Ectodermal cell (in vitro differentiated cells): ENCODE measurements around the gene DPM2.

ENCODE experiments used
- H3K27ac ChIP-seq: 2 replicates; pipeline ENCODE4 v1.7.0; 2013; ENCODE audit warnings: mild to moderate bottlenecking, low read depth, low read length; ENCODE audit not compliant: insufficient read depth, poor library complexity, severe bottlenecking
- H3K27me3 ChIP-seq: 2 replicates; pipeline ENCODE4 v1.7.0; 2013; ENCODE audit warnings: mild to moderate bottlenecking, low read length; ENCODE audit not compliant: insufficient read depth, control insufficient read depth, poor library complexity, severe bottlenecking
- H3K36me3 ChIP-seq: one replicate; pipeline ENCODE4 v1.7.0; 2013; ENCODE audit warnings: low read length; ENCODE audit not compliant: control insufficient read depth, insufficient read depth
- H3K4me1 ChIP-seq: one replicate; pipeline ENCODE4 v1.7.0; 2013; ENCODE audit warnings: low read length; ENCODE audit not compliant: control insufficient read depth, insufficient read depth
- H3K4me3 ChIP-seq: 2 replicates; pipeline ENCODE4 v1.7.0; 2013; ENCODE audit warnings: low read depth, low read length, control low read depth; ENCODE audit not compliant: insufficient read depth
- H3K9me3 ChIP-seq: 2 replicates; pipeline ENCODE4 v1.7.0; 2013; ENCODE audit warnings: mild to moderate bottlenecking, low read length, moderate library complexity; ENCODE audit not compliant: control insufficient read depth
- WGBS, 2 experiments: methylation state at CpG; one replicate each; pipeline ENCODE4 v1.1.7; 2013; ENCODE audit warnings: missing lambda C conversion rate in 2 of 2; 5-methylcytosine and 5-hydroxymethylcytosine counted together

Gene DPM2

DNA sequence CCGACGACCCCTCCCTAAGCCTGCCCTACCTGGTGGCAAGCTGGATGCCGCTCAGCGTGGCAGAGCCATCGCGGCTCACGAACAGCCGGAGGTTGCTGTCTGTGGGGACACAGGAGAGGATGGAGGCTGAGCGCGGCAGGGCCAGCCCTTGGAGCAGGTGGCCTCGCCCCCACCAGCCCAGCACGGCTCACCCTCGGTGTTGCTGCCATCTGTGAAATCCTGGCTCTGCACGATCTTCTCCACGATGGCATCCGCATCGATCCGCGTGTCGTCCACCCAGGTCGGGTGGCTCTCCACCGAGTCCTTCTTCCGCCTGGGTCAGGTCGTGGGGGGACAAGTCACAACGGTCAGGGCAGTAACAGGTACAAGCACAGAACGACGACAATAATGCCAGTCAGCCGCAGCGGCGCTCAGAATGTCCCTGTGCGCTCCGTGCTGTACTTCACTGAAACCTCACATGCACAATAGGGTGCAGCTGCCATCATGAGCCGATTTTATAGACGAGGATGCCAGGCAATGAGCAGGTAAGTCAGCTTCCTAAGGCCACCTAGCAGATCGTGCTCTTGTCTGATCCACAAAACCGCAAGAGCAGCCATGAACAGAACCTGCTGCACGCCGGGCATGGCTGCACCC, 7.0 kb upstream of the DPM2 start:
- Histone ChIP-seq H3K36me3 (peaks cover 7% of the 10 kb centered on the region), H3K9me3 (no peaks in the 10 kb centered on the region), H3K27ac (no peak overlapping the region), H3K4me3 (no peak overlapping the region), H3K4me1 (peaks cover 10% of the 10 kb centered on the region), H3K27me3 (no peaks in the 10 kb centered on the region)
- 95 to 97% methylated on average over 38 of the region's 38 CpGs for WGBS, 2 experiments

DNA sequence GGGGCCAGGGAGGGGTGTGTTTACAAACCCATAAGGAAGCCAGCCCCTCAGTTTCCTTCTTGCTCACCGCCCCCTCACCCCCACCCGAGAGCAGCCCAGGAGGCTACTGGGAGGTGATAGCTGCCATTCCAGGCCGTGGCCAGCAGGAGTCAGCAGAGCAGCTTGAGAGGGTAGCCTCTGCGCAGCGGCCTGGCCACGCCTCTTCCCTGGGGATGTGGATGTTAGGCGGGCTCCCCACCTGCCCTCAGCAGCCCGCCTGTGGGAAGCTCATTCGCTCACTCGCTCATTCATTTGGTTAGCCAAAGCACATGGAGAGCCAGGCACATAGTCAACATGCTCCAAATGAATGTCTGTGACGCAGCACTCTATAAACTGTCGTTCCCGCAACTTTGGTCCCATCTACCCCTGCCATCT, 6.1 kb upstream of the DPM2 start:
- Histone ChIP-seq H3K9me3 (no peaks in the 10 kb centered on the region), H3K27ac (no peak overlapping the region), H3K4me3 (no peak overlapping the region), H3K36me3 (peaks cover 7% of the 10 kb centered on the region), H3K4me1 (peaks cover 10% of the 10 kb centered on the region), H3K27me3 (no peaks in the 10 kb centered on the region)
- 35 to 37% methylated on average over 12 to 13 of the region's 13 CpGs for WGBS, 2 experiments

DNA sequence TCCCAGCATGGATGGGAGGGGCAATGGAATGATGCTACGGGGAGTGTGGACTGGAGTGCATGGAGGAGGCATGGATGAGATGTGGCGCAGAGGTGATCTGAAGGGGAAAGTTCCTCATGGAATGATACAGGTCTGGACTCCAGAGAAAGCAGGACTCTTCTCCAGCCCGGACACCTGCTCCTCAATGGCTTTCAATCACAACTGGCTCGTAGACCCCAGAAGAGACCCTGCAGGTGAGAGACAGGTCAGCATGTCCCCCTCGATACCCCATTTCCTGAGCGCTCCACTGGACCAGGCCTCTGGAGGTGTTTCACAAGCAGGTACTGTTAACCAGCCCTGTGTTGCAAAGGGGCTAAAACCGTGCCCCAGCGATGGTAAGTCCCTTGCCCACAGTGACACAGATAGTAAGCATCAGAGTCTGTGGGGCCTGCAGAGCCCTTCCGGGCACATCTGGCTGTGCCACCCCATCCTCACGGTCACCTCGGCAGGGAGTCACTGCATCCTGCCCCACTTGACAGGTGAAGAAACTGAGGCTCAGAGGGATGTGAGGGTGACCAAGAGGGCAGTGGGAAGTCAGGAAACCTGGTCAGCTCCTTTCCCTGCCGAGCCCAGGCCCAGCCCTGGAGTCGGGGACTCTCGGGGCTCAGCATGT, 5.5 kb upstream of the DPM2 start:
- no peaks in the 10 kb centered on the region for H3K9me3 ChIP-seq
- no peak overlapping the region for H3K27ac ChIP-seq
- H3K27me3 ChIP-seq, result no peaks in the 10 kb centered on the region
- H3K4me3 ChIP-seq, result no peak overlapping the region
- H3K4me1 ChIP-seq, result peaks cover 8% of the 10 kb centered on the region
- peaks cover 7% of the 10 kb centered on the region for H3K36me3 ChIP-seq
- WGBS, 2 experiments, result 90 to 94% methylated on average over 14 of the region's 14 CpGs

DNA sequence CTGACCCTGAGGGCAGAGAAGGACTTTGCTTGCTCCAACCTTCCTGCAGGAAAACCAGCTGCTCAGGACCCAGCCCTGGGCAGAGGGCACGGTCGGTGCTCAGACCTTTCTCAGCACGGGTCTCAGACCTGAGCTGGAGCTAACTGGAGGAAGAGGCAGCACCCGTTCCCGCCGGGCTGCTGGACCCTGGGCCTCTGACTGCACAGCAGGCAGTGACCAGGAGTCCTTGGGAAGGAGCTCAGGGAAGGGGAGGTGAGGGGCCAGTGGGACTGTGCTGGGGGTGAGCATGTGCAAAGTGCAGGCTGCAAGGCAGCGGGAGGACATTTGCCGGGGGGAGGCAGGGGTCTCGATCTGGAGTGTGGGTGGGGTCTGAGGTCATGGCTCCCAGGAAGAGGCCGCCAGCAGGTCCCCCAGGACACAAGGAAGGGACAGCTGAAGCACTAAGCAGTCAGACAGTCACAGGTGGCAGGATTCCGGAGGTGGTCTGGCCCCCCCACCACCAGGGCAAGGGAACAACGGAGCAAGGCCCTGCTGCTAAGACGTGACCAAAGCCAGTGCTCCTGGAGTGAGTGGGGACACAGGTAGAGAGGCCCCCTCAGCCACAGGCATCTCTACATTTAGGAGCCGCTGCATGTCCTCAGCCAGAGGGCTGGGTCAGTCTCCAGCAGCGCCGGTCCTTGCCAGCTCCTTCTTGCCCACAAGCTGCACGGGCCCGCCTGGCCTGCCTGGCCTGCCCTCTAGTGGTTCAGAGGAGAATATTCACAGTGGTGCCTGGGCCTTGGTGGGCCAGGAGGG, 4.8 kb upstream of the DPM2 start:
- WGBS, 2 experiments, result 75% methylated on average over 18 of the region's 18 CpGs
- Histone ChIP-seq H3K4me1 (peaks cover 8% of the 10 kb centered on the region), H3K4me3 (no peak overlapping the region), H3K27ac (no peak overlapping the region), H3K36me3 (peaks cover 7% of the 10 kb centered on the region), H3K27me3 (no peaks in the 10 kb centered on the region), H3K9me3 (no peaks in the 10 kb centered on the region)

DNA sequence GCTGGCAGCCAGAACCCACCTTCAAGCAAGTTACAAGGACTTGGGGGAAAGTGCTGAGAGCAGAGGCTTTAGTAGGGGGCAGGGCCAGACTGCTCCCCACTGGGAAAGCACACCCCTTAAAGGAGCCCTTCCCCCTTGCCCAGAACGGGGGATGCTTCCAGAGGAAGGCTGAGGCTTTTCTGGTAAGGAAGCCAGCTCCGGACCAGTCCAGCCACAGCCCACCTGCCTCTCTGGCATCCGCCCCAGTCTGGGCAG, 4.2 kb upstream of the DPM2 start:
- Histone ChIP-seq H3K9me3 (no peaks in the 10 kb centered on the region), H3K4me1 (peaks cover 8% of the 10 kb centered on the region), H3K4me3 (no peak overlapping the region), H3K27me3 (no peaks in the 10 kb centered on the region), H3K27ac (no peak overlapping the region), H3K36me3 (peaks cover 7% of the 10 kb centered on the region)
- 89% methylated on average over 3 of the region's 3 CpGs for WGBS, 2 experiments

DNA sequence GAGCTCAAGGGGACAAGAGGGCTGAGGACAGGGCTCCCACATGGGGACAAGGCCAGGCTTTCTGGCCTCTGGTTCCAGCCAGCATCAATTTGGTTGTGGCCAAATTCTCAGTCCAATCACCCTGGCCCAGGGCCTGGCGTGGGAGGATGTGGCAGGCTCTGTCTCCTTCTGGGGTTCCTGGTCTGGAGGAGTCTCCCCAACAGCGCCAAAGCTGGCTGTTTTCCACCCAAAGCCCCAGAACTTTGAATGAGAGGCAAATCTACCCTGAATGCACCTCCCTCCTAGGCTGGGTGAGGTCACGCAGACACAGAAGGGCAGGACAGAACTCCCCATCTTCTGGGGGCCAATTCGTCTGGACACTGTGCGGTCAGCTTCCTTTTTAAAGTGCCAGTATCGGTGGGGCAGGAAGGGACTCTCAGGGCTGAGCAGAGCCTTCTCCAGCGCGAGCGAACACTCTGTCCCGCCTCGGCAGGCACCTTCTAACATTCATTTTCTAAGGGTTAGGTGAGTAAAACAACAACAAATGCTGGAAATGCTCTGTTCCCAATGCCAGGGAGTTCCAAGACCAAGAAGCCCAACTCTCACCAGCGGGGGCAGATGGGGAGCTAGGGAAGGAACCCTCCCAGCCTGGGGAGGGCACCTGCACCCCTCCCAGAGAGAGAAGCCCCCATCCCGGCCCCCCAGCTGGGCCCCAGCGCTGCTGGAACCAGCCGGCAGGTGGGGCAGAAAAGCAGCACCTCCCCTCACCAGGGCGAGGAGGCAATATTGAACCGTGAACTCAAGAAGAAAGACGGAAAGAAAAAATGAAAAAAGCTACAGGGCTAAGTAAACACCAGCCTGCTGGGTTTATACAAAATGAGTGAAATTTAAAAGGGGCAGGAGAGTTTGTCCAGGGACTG, 3.7 kb upstream of the DPM2 start:
- peaks cover 7% of the 10 kb centered on the region for H3K36me3 ChIP-seq

DNA sequence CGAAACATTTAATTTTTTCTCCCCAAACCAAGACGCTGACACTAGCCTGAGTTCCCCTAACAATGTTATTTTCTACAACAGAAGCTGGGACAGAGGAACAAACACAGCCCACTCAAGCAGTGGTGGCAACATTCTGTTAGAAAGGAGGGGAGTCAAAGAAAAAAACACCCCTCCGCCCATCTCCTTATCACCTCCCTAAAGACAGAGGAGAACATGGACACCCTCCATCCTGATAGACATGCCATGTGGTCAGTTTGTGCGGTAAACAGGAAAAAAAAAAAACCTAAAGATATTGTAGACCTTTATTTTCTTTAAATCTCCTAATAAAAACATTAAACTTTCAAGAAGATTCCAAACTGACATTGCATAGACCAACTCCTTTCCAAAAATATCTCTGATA, 2.9 kb upstream of the DPM2 start:
- Histone ChIP-seq H3K27me3 (no peaks in the 10 kb centered on the region), H3K4me1 (peaks cover 8% of the 10 kb centered on the region), H3K27ac (no peak overlapping the region), H3K9me3 (no peaks in the 10 kb centered on the region), H3K36me3 (peaks cover 7% of the 10 kb centered on the region), H3K4me3 (no peak overlapping the region)
- 84 to 95% methylated on average over 3 to 4 of the region's 4 CpGs for WGBS, 2 experiments

More for the DNA sequence above, 3.7 kb upstream of the DPM2 start:
- Histone ChIP-seq H3K9me3 (no peaks in the 10 kb centered on the region), H3K4me3 (no peak overlapping the region), H3K27me3 (no peaks in the 10 kb centered on the region), H3K27ac (no peak overlapping the region), H3K4me1 (peaks cover 8% of the 10 kb centered on the region)
- 90% methylated on average over 18 of the region's 18 CpGs for WGBS, 2 experiments

DNA sequence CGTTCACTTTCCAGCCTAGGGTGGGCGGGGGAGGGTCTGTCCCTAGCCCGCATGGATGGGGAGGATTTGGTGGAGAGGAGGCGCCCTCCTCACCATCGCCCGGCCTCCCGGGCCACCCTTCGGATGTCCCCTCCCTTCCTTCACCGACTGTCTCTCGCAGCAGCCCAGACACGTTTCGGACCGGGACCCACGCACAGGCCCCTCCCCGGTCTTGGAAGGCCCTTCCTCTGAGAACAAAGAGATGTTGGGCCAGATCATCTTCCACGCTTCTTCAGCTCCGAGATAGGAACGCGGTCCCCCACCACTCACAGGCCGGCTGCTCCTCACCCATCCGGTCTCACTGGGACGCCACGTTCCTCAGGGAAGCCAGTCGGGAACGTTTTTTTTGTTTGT, 640 bp upstream of the DPM2 start:
- no peak overlapping the region for H3K4me3 ChIP-seq
- 73 to 76% methylated on average over 25 of the region's 25 CpGs for WGBS, 2 experiments
- H3K4me1 ChIP-seq, result peaks cover 8% of the 10 kb centered on the region
- no peak overlapping the region for H3K27ac ChIP-seq
- peaks cover 7% of the 10 kb centered on the region for H3K36me3 ChIP-seq
- H3K27me3 ChIP-seq, result no peaks in the 10 kb centered on the region
- H3K9me3 ChIP-seq, result no peaks in the 10 kb centered on the region

DNA sequence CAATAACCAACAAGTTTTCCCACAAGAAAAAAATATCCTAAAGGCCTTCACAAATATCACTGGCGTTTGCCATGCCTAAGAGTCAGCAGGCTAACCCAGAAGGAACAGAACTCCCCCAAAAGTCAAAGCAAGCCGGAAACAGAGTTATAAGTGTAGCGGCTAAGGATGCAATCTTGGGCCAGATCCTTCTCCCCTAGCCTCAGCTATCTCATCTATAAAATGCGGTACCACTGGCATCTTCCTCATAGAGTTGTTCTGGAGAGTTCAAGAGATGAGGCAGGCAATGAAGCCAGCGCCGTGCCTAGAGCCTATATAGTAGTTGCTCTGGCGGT, 632 bp downstream of the DPM2 start:
- H3K4me3 ChIP-seq, result peak overlapping the region; percentile 80
- WGBS, 2 experiments, result 21 to 23% methylated on average over 7 of the region's 7 CpGs
- no peak overlapping the region for H3K27ac ChIP-seq

DNA sequence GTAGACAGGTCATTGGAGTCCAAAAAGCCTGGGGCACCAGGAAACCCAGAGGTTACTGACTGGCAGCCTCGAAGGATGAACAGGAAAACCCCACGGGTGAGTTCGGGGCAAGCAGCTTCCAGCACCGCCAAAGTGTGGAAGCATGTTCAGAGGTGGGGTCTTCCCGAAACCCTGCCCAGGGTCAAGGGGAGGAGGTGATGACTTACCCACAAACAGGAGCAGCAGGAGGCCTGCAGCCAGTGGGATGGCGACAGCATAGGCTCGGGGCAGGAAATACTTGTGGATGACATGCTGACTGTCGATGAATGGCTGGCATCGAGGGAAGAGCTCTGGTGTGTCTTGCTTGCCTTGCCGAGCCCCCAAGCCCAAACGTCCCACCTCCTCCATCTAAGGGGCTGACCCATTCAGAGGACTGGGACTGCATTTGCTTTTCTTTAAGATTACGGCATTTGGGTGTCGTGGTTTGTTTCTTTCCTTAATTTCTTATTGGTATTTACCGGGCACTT, 1.3 kb downstream of the DPM2 start:
- Histone ChIP-seq H3K36me3 (no peaks in the 10 kb centered on the region), H3K9me3 (no peaks in the 10 kb centered on the region), H3K27me3 (peaks cover 2% of the 10 kb centered on the region), H3K27ac (no peak overlapping the region), H3K4me1 (peaks cover 1% of the 10 kb centered on the region), H3K4me3 (peak overlapping the region; percentile 80)
- whole genome bisulfite sequencing, 2 experiments, result 88% methylated on average over 14 of the region's 14 CpGs

More for the DNA sequence above, 632 bp downstream of the DPM2 start:
- peaks cover 2% of the 10 kb centered on the region for H3K4me1 ChIP-seq
- peaks cover 2% of the 10 kb centered on the region for H3K36me3 ChIP-seq
- H3K9me3 ChIP-seq, result no peaks in the 10 kb centered on the region
- H3K27me3 ChIP-seq, result no peaks in the 10 kb centered on the region
